Activated CD4-positive, alpha-beta T cell treated with anti-CD3 and anti-CD28 coated beads, Interleukin-2, amount 10 ng/mL, durations not matched to agents 7 days and 5 days (primary cell): ENCODE data around the gene TNFRSF1A. TPM values are rescaled to one million over a fixed set of nuclear protein-coding genes. Genes with fewer than 3 reads are reported as not detected.

Experiments used
- CTCF ChIA-PET: fragments of 350-600 bp; sonication (Branson Sonifier 250); formaldehyde crosslinking; loops from one replicate; lab custom pipeline; 2021; ENCODE audit warnings: antibody characterized with exemption; lab: Charles Lee
- POLR2A ChIA-PET: fragments of 350-600 bp; sonication (Branson Sonifier 250); formaldehyde crosslinking; loops from one replicate; lab custom pipeline; 2021; ENCODE audit warnings: antibody characterized with exemption; lab: Charles Lee
- DNase-seq: peaks from one replicate; pipeline ENCODE4 v3.0.0-alpha.2; 2020
- H3K27ac Mint-ChIP-seq: one replicate; pipeline ENCODE4 v1.8.0; 2021; ENCODE audit warnings: mild to moderate bottlenecking, moderate library complexity, mixed read lengths
- H3K27me3 Mint-ChIP-seq: one replicate; pipeline ENCODE4 v1.8.0; 2021; ENCODE audit warnings: mixed read lengths
- H3K36me3 Mint-ChIP-seq: one replicate; pipeline ENCODE4 v1.8.0; 2021; ENCODE audit warnings: low read depth, mixed read lengths
- H3K4me1 Mint-ChIP-seq: one replicate; pipeline ENCODE4 v1.8.0; 2021; ENCODE audit warnings: mixed read lengths
- H3K4me3 Mint-ChIP-seq: one replicate; pipeline ENCODE4 v1.8.0; 2021; ENCODE audit warnings: mild to moderate bottlenecking, moderate library complexity, mixed read lengths
- H3K9me3 Mint-ChIP-seq: one replicate; pipeline ENCODE4 v1.8.0; 2021; ENCODE audit warnings: mixed read lengths
- total RNA-seq, 2 experiments: library from RNA; stranded (reverse); gene quantifications; one replicate each; pipeline ENCODE4 v1.2.3, GENCODE V29; 2021

The TNFRSF1A gene
- total RNA-seq: 10 to 100 TPM; 59.3 to 64.4 TPM

- H3K27me3 Mint-ChIP-seq: no peaks in the 10 kb centered on the region
- no peaks in the 10 kb centered on the region for H3K36me3 Mint-ChIP-seq
- DNase-seq: peak; percentile 59
- no peak within 1 kb of the TSS for H3K4me3 Mint-ChIP-seq
- H3K4me1 Mint-ChIP-seq: peaks cover 38% of the 10 kb centered on the region
- peak within 1 kb of the TSS; percentile 64 for H3K27ac Mint-ChIP-seq
- no peaks in the 10 kb centered on the region for H3K9me3 Mint-ChIP-seq
- ChIA-PET POLR2A (no interaction called here), CTCF (interaction anchor here (0.9 to 2.3 kb wide), 5 partner anchors 9 to 124 kb away, joined by 3 to 6 read pairs (median 4); no protein-coding TSS in a partner anchor)
Observed at GRCh38 chr12:6341417-6342139, at the start of gene TNFRSF1A. Gene TNFRSF1A (minus strand): TSS chr12:6342076. CDS start chr12:6341814, 262 bp downstream.

- Mint-ChIP-seq H3K4me1 (no peaks in the 10 kb centered on the region), H3K27me3 (peaks cover 9% of the 10 kb centered on the region), H3K4me3 (no peak overlapping the region), H3K27ac (no peak overlapping the region), H3K9me3 (no peaks in the 10 kb centered on the region), H3K36me3 (no peaks in the 10 kb centered on the region)
- CTCF ChIA-PET: no interaction called here
- POLR2A ChIA-PET: no interaction called here
- no peak for DNase-seq
Observed at GRCh38 chr12:6391013-6391412, 49.1 kb upstream of the TNFRSF1A start.

DNA sequence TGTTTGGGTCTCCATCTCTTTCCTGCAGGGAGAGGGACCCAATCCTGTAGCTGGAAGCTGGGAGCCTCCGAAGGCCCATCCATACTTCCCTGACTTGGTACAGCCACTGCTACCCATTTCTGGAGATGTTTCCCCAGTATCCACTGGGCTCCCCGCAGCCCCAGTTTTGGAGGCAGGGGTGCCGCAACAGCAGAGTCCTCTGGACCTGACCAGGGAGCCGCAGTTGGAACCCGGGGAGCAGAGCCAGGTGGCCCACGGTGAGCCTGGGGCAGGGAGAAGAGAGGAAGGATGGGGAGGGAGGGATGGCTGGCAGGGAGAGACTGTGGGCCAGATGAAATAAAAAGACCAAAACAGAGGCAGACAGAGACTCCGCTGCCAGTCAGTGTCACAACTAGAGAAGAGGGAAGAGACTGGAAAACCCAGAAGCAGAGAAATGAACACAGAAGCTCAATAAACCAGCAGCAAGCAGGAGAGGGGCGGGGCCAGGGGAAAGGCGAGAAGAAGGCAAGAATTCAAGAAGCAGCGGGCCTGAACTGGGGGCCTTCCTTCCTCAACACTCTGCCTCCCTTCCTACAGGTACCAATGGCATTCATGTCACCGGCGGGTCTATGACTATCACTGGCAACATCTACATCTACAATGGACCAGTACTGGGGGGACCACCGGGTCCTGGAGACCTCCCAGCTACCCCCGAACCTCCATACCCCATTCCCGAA lies 48.4 kb upstream of the TNFRSF1A start:
- Mint-ChIP-seq H3K9me3 (no peaks in the 10 kb centered on the region), H3K4me3 (no peak overlapping the region), H3K27me3 (peaks cover 8% of the 10 kb centered on the region), H3K36me3 (no peaks in the 10 kb centered on the region), H3K27ac (no peak overlapping the region), H3K4me1 (no peaks in the 10 kb centered on the region)
- DNase-seq: no peak
- CTCF ChIA-PET: interaction anchor here (0.6 to 0.7 kb wide), 2 partner anchors 10 to 33 kb away, joined by 3 to 4 read pairs; no protein-coding TSS in a partner anchor
- POLR2A ChIA-PET: no interaction called here

- no peaks in the 10 kb centered on the region for H3K9me3 Mint-ChIP-seq
- H3K36me3 Mint-ChIP-seq: no peaks in the 10 kb centered on the region
- no peak overlapping the region for H3K4me3 Mint-ChIP-seq
- no peaks in the 10 kb centered on the region for H3K4me1 Mint-ChIP-seq
- CTCF ChIA-PET: interaction anchor here (1.2 kb wide), 1 partner anchor 25 kb away, joined by 3 read pairs; no protein-coding TSS in a partner anchor
- H3K27ac Mint-ChIP-seq: no peak overlapping the region
- POLR2A ChIA-PET: no interaction called here
- H3K27me3 Mint-ChIP-seq: peaks cover 18% of the 10 kb centered on the region
- DNase-seq: no peak
Observed at GRCh38 chr12:6387541-6387940, 45.7 kb upstream of the TNFRSF1A start.

DNA sequence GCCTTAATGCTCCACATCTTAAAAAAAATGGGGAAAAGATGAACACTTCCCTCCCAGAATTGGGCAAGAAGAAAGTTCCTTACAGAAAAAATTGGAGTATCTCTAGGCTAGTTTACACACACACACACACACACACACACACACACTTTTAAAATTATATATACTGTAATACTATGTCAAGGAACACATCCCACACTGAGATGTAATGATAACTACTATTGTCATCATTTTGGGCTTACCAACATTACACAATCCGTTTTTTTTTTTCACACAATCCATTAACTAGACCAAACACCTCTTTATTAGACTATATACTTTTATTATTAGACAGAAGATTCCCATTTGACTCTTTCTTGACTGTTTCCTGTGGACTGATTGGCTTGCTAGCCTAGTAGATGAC lies 44.6 kb upstream of the TNFRSF1A start:
- Mint-ChIP-seq H3K4me3 (no peak overlapping the region), H3K27me3 (peaks cover 27% of the 10 kb centered on the region), H3K27ac (no peak overlapping the region), H3K9me3 (no peaks in the 10 kb centered on the region), H3K4me1 (no peaks in the 10 kb centered on the region), H3K36me3 (no peaks in the 10 kb centered on the region)
- no peak for DNase-seq
- POLR2A ChIA-PET: no interaction called here
- CTCF ChIA-PET: no interaction called here

DNA sequence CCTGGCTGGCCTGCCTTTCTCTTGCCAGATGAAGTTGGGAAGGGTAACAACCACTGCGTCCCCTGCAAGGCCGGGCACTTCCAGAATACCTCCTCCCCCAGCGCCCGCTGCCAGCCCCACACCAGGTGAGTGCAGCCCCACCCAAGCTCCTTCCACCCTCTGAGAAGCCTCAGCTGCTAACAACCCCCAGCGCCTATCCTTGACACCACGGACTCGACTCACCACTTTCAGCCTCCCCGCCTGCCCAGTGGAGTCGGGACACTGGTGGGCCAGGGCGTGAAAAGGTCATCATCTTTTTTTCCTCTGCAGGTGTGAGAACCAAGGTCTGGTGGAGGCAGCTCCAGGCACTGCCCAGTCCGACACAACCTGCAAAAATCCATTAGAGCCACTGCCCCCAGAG lies 44.2 kb upstream of the TNFRSF1A start:
- H3K4me1 Mint-ChIP-seq: no peaks in the 10 kb centered on the region
- DNase-seq: no peak
- peaks cover 32% of the 10 kb centered on the region for H3K27me3 Mint-ChIP-seq
- CTCF ChIA-PET: no interaction called here
- H3K9me3 Mint-ChIP-seq: no peaks in the 10 kb centered on the region
- H3K27ac Mint-ChIP-seq: no peak overlapping the region
- no peak overlapping the region for H3K4me3 Mint-ChIP-seq
- no peaks in the 10 kb centered on the region for H3K36me3 Mint-ChIP-seq
- POLR2A ChIA-PET: no interaction called here

DNA sequence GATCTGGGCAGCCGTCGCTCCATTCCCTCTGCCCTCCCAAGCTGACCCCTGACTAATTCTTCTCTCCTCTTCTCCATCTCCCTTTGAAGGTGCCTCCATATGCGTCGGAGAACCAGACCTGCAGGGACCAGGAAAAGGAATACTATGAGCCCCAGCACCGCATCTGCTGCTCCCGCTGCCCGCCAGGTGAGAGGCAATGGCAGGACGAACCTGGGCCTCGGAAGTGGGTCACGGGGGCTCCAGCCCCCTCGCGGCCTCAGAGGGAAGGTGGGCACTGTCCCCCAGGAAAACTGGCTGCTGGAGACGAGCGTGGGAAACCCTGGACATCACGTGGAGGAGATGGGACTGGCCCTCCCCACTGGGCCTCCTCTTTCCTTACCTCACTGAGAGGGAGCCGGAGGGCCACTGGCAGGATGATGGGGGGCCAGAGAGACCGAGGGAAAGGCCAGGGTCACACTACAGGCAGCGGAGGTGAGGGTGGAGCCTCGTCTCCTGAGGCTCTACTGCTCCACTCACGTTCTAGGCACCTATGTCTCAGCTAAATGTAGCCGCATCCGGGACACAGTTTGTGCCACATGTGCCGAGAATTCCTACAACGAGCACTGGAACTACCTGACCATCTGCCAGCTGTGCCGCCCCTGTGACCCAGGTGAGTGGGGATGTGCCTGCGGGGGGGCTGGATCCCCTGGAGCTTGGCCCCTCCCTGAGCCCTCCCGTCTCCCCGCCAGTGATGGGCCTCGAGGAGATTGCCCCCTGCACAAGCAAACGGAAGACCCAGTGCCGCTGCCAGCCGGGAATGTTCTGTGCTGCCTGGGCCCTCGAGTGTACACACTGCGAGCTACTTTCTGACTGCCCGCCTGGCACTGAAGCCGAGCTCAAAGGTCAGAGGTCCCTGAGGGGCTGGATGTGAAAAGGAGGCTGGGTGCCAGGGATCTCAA lies 42.9 kb upstream of the TNFRSF1A start:
- DNase-seq: no peak
- Mint-ChIP-seq H3K4me1 (no peaks in the 10 kb centered on the region), H3K4me3 (no peak overlapping the region), H3K9me3 (no peaks in the 10 kb centered on the region), H3K36me3 (no peaks in the 10 kb centered on the region), H3K27ac (no peak overlapping the region), H3K27me3 (peaks cover 34% of the 10 kb centered on the region)
- ChIA-PET CTCF (interaction anchor here (1.0 to 1.4 kb wide), 3 partner anchors 10 to 32 kb away, joined by 3 to 4 read pairs (median 3); partner anchors contain the start of gene SCNN1A), POLR2A (no interaction called here)

DNA sequence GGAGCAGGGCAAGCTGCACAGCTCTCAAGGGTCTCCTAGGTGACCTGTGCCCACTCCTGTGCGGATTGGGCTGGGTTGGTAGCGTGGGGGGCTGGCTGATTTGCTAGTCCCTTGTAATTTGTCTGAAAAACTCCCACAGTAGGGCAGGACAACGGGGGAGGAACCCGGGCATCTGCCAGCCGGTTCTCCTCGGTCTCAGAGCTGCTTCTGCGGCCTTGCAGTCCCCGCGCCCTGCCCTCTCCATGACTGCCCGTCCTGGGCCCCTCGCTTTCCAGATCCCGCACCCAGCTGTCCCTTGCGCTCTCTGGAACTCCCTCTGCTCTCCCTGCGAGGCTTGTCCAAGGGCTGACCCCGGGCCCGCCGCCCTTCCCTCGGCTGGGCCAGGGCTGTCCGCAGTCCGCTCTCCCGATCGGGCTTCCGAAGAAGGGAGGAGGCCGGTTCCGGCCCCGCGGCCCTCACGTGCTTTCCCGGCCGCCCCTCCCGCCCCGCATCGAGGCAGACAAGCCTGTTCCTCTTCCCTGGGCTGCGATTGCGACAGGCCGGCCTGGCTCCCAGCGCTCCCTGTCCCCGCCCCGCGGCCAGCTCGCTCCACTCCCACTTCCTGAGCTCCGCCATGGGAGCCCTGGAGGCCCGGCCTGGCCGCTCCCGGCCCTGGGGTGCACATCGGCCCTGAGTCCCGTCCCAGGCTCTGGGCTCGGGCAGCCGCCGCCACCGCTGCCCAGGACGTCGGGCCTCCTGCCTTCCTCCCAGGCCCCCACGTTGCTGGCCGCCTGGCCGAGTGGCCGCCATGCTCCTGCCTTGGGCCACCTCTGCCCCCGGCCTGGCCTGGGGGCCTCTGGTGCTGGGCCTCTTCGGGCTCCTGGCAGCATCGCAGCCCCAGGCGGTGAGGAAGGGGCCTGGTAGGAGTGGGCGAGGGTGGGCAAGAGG lies 42.0 kb upstream of the TNFRSF1A start, which contains the start of gene LTBR:
Gene LTBR, plus strand, starts transcription at position 591 of the 927 bp plus-strand sequence. Its CDS starts 197 bp downstream, at position 788.
- Mint-ChIP-seq H3K27me3 (peaks cover 34% of the 10 kb centered on the region), H3K27ac (no peak within 1 kb of the TSS), H3K36me3 (no peaks in the 10 kb centered on the region), H3K4me1 (no peaks in the 10 kb centered on the region), H3K9me3 (no peaks in the 10 kb centered on the region), H3K4me3 (no peak within 1 kb of the TSS)
- ChIA-PET CTCF (no interaction called here), POLR2A (no interaction called here)
- DNase-seq: no peak

- no peaks in the 10 kb centered on the region for H3K9me3 Mint-ChIP-seq
- no peak overlapping the region for H3K4me3 Mint-ChIP-seq
- H3K27ac Mint-ChIP-seq: no peak overlapping the region
- no peaks in the 10 kb centered on the region for H3K36me3 Mint-ChIP-seq
- H3K27me3 Mint-ChIP-seq: peaks cover 34% of the 10 kb centered on the region
- CTCF ChIA-PET: no interaction called here
- peaks cover 5% of the 10 kb centered on the region for H3K4me1 Mint-ChIP-seq
- DNase-seq: no peak
- POLR2A ChIA-PET: interaction anchor here (0.7 kb wide), 1 partner anchor 1524 kb away, joined by 3 read pairs; no protein-coding TSS in a partner anchor
Observed at GRCh38 chr12:6382982-6383381, 41.1 kb upstream of the TNFRSF1A start.

DNA sequence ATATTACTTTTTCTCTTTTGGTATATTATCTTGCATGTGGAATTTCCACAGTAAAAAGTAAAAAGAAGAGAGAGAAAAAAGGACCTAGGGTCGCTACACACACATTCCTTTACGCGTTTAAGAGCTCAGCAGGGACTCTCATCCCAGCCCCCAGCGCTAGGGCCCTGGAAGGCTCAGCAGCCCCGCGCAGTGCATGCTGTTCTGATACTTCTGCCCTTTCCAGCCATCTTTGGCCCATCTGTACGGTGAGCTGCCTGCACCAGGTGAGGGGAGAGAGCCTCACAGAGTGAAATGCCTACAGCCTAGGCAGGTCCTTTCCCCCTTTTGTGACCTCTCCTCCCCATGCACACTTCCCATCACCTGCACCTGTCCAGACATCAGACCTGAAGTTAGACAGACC lies 40.5 kb upstream of the TNFRSF1A start:
- no peaks in the 10 kb centered on the region for H3K9me3 Mint-ChIP-seq
- no peaks in the 10 kb centered on the region for H3K36me3 Mint-ChIP-seq
- CTCF ChIA-PET: interaction anchor here (0.8 kb wide), 1 partner anchor 19 kb away, joined by 3 read pairs; no protein-coding TSS in a partner anchor
- peaks cover 10% of the 10 kb centered on the region for H3K4me1 Mint-ChIP-seq
- H3K27me3 Mint-ChIP-seq: peaks cover 31% of the 10 kb centered on the region
- DNase-seq: no peak
- POLR2A ChIA-PET: no interaction called here
- no peak overlapping the region for H3K27ac Mint-ChIP-seq
- H3K4me3 Mint-ChIP-seq: no peak overlapping the region

DNA sequence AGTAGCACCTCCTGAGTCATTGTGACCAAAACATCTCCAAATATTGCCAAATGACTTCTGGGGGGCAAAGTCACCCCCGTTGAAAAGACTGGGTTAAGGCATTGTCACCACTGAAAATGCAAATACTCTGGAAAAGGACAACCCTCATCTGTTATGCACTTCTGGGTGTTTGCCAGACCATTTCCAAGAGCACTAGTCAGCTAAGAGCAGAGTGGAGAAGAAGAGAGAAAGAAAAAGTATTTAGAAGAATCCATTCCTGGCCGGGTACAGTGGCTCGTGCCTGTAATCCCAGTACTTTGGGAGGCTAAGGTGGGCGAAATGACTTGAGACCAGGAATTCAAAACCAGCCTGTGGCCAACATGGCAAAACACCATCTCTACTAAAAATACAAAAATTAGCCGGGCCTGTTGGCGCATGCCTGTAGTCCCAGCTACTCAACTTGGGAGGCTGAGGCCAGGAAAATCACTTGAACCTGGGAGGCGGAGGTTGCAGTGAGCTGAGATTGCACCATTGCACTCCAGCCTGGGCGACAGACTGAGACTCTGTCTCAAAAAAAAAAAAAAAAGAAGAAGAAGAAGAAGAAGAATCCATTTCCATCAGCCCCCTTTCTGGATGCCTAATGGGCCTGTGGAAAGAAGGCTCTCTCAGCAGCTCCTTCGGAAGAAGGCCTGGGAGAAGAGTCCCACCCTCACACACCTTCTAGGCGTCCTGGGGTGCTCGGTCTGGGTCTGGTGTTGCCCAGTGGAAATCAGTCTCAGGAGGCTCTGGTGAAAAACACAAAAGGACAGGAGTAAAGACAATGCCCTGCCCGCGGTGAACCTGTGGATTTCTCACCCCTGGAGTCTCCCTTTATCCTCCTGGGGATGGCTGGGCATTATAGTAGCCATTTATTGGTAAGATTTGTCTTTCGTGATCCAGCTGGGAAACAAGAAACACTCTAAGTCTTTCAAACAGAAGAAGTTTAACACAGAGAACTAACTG lies 38.6 kb upstream of the TNFRSF1A start:
- Mint-ChIP-seq H3K36me3 (no peaks in the 10 kb centered on the region), H3K27ac (no peak overlapping the region), H3K4me1 (peaks cover 30% of the 10 kb centered on the region), H3K27me3 (peaks cover 27% of the 10 kb centered on the region), H3K9me3 (no peaks in the 10 kb centered on the region), H3K4me3 (no peak overlapping the region)
- CTCF ChIA-PET: interaction anchor here (1.4 kb wide), 1 partner anchor 12 kb away, joined by 3 read pairs; no protein-coding TSS in a partner anchor
- no peak for DNase-seq
- POLR2A ChIA-PET: no interaction called here
